ENCODE results near the gene OCSTAMP. TPM values are rescaled to one million over a fixed set of nuclear protein-coding genes. Genes with fewer than 3 reads are reported as not detected.

The OCSTAMP gene
- polyA plus RNA-seq, 1 donor (not counting 4 experiments of a cell fraction or from before 2014, with no cell fraction given), result not detected

- H3K9ac ChIP-seq (ENCODE audit: control insufficient read depth, extremely low read depth, insufficient read depth, low read length), result no peak overlapping the region
- no peak overlapping the region for H2AFZ ChIP-seq (ENCODE audit: control insufficient read depth, low read length)
Observed at GRCh38 chr20:46583411-46584214, 33.2 kb upstream of the OCSTAMP start.

GRCh38 chr20:46582648-46583047 lies 32.2 kb upstream of the OCSTAMP start:
- no peak overlapping the region for H2AFZ ChIP-seq (ENCODE audit: control insufficient read depth, low read length)

More at GRCh38 chr20:46583411-46584214, 33.2 kb upstream of the OCSTAMP start:
- Histone ChIP-seq H3K36me3 (ENCODE audit: control insufficient read depth in 2 of 2, extremely low read depth in 1 of 2, insufficient read depth in 2 of 2, low read length in 2 of 2) (no peaks in the 10 kb centered on the region), H3K9me3 (ENCODE audit: control insufficient read depth, low read depth, low read length) (no peaks in the 10 kb centered on the region), H3K27me3 (ENCODE audit: control insufficient read depth, extremely low read depth, insufficient read depth, low read length) (no peaks in the 10 kb centered on the region), H3K27ac (ENCODE audit: control insufficient read depth, insufficient read depth, low read length) (no peak overlapping the region), H3K9me1 (ENCODE audit: control insufficient read depth, extremely low read depth, insufficient read depth, low read length) (no peaks in the 10 kb centered on the region), H3K4me3 (ENCODE audit: control insufficient read depth in 2 of 3, extremely low read depth in 1 of 3, insufficient read depth in 2 of 3, low read depth in 1 of 3, low read length in 3 of 3) (no peak overlapping the region), H3K79me2 (ENCODE audit: control insufficient read depth, insufficient read depth, low read length) (no peaks in the 10 kb centered on the region), H3K4me2 (ENCODE audit: control insufficient read depth, extremely low read depth, insufficient read depth, low read depth, low read length) (no peak overlapping the region), H4K20me1 (ENCODE audit: control insufficient read depth, extremely low read depth, insufficient read depth, low read length) (no peaks in the 10 kb centered on the region), H3K4me1 (ENCODE audit: control insufficient read depth, extremely low read depth, insufficient read depth, low read length) (no peaks in the 10 kb centered on the region)
- DNase-seq (ENCODE audit: low read depth, low spot score) (no peak), FAIRE-seq (no peak)
- dilution Hi-C loops (cut with MboI; ENCODE audit: extremely low pct_ligation_motif_present, low sequenced_read_pairs), result no loop called here
- TF ChIP-seq EZH2 (IDR thresholded peaks at IDR 0.05; ENCODE audit: low read length) (no peak), CTCF (optimal IDR thresholded peaks at IDR 0.05 in 1 of 3, IDR thresholded peaks at IDR 0.05 in 1 of 3, conservative IDR thresholded peaks at IDR 0.05 in 1 of 3; ENCODE audit: extremely low read depth in 1 of 3, insufficient read depth in 2 of 3, low read length in 3 of 3) (no peak)

More at GRCh38 chr20:46582648-46583047, 32.2 kb upstream of the OCSTAMP start:
- H3K4me1 ChIP-seq (ENCODE audit: control insufficient read depth, extremely low read depth, insufficient read depth, low read length), result no peaks in the 10 kb centered on the region
- H3K9me3 ChIP-seq (ENCODE audit: control insufficient read depth, low read depth, low read length), result no peaks in the 10 kb centered on the region
- H3K4me2 ChIP-seq (ENCODE audit: control insufficient read depth, extremely low read depth, insufficient read depth, low read depth, low read length), result no peak overlapping the region
- no peak overlapping the region for H3K27ac ChIP-seq (ENCODE audit: control insufficient read depth, insufficient read depth, low read length)
- no peaks in the 10 kb centered on the region for H4K20me1 ChIP-seq (ENCODE audit: control insufficient read depth, extremely low read depth, insufficient read depth, low read length)
- H3K4me3 ChIP-seq (ENCODE audit: control insufficient read depth in 2 of 3, extremely low read depth in 1 of 3, insufficient read depth in 2 of 3, low read depth in 1 of 3, low read length in 3 of 3), result no peak overlapping the region
- no peak for DNase-seq (ENCODE audit: low read depth, low spot score)
- no peaks in the 10 kb centered on the region for H3K79me2 ChIP-seq (ENCODE audit: control insufficient read depth, insufficient read depth, low read length)
- dilution Hi-C loops (cut with MboI; ENCODE audit: extremely low pct_ligation_motif_present, low sequenced_read_pairs), result no loop called here
- no peak overlapping the region for H3K9ac ChIP-seq (ENCODE audit: control insufficient read depth, extremely low read depth, insufficient read depth, low read length)
- H3K36me3 ChIP-seq (ENCODE audit: control insufficient read depth in 2 of 2, extremely low read depth in 1 of 2, insufficient read depth in 2 of 2, low read length in 2 of 2), result no peaks in the 10 kb centered on the region
- no peaks in the 10 kb centered on the region for H3K27me3 ChIP-seq (ENCODE audit: control insufficient read depth, extremely low read depth, insufficient read depth, low read length)
- no peak for TF ChIP-seq CTCF (optimal IDR thresholded peaks at IDR 0.05 in 1 of 3, IDR thresholded peaks at IDR 0.05 in 1 of 3, conservative IDR thresholded peaks at IDR 0.05 in 1 of 3; ENCODE audit: extremely low read depth in 1 of 3, insufficient read depth in 2 of 3, low read length in 3 of 3)
- TF ChIP-seq EZH2 (IDR thresholded peaks at IDR 0.05; ENCODE audit: low read length), result no peak
- no peaks in the 10 kb centered on the region for H3K9me1 ChIP-seq (ENCODE audit: control insufficient read depth, extremely low read depth, insufficient read depth, low read length)
- no peak for FAIRE-seq

All from keratinocyte (primary cell).